SK-N-SH treated with all-trans-retinoic acid at 6 μM for 48 hours (cell line): ENCODE data around the gene CHRNA4.

Experiments
- BACH2 ChIP-seq: fragments of 250-450 bp; sonication (Bioruptor Pico); IDR thresholded peaks from 2 replicates; pipeline ENCODE4 v1.9.0; 2021; ENCODE audit warnings: mild to moderate bottlenecking, borderline replicate concordance
- CREB5 ChIP-seq: fragments of 250-450 bp; sonication (Bioruptor Pico); IDR thresholded peaks from 2 replicates; pipeline ENCODE4 v1.5.1; 2020; ENCODE audit warnings: low read depth, mild to moderate bottlenecking, moderate library complexity
- CSRNP3 ChIP-seq: fragments of 250-450 bp; sonication (Bioruptor Pico); IDR thresholded peaks from 2 replicates; pipeline ENCODE4 v1.5.1; 2021; ENCODE audit warnings: mild to moderate bottlenecking, moderate library complexity
- OSR1 ChIP-seq: fragments of 250-450 bp; sonication (Bioruptor Pico); IDR thresholded peaks from 2 replicates; pipeline ENCODE4 v1.8.0; 2022; ENCODE audit warnings: moderate library complexity, mild to moderate bottlenecking, inconsistent platforms
- PATZ1 ChIP-seq: fragments of 250-450 bp; sonication (Bioruptor Pico); IDR thresholded peaks from 2 replicates; pipeline ENCODE4 v1.8.0; 2020; ENCODE audit warnings: mild to moderate bottlenecking, moderate library complexity, borderline replicate concordance
- POU6F1 ChIP-seq: fragments of 250-450 bp; sonication (Bioruptor Pico); IDR thresholded peaks from 2 replicates; pipeline ENCODE4 v1.8.0; 2021; ENCODE audit warnings: low read depth, mild to moderate bottlenecking, moderate library complexity, borderline replicate concordance
- PPARA ChIP-seq: fragments of 250-450 bp; sonication (Bioruptor Pico); IDR thresholded peaks from 2 replicates; pipeline ENCODE4 v1.5.0; 2020; ENCODE audit warnings: mild to moderate bottlenecking, borderline replicate concordance
- ZFP30 ChIP-seq: fragments of 450-650 bp; formaldehyde crosslinking; IDR thresholded peaks from 2 replicates; pipeline ENCODE4 v1.5.0; 2022; ENCODE audit warnings: mild to moderate bottlenecking, moderate library complexity

- TF ChIP-seq BACH2 (CRISPR knock-in tag) (no peak), CSRNP3 (CRISPR knock-in tag) (no peak), ZFP30 (CRISPR knock-in tag) (no peak), CREB5 (CRISPR knock-in tag) (no peak), PPARA (CRISPR knock-in tag) (no peak), PATZ1 (CRISPR knock-in tag) (no peak), OSR1 (CRISPR knock-in tag) (no peak), POU6F1 (CRISPR knock-in tag) (no peak)
Observed at GRCh38 chr20:63337786-63338420, 23.2 kb downstream of the CHRNA4 start.
